ENCODE results near the gene AMZ1.

DNA sequence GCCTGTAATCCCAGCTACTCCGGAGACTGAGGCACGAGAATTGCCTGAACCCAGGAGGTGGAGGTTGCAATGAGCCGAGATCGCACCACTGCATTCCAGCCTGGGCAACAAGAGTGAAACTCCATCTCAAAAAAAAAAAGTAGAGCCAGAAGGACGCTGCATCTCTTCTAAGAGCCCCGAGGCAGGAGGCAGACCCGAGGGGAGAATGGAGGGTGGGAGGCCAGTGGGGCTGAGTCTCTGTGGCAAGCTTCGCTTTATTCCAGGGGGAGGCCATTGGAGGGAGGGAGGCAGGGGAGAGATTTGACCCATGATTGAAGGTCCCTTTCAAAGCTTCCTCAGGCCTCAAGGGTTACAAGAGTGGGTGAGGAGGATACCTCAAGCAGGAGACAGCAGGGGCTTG is 37.6 kb upstream of the AMZ1 start:
- no peak for TF ChIP-seq REST (IDR thresholded peaks at IDR 0.05; ENCODE audit: insufficient read depth in 1 of 2, low read depth in 2 of 2, low read length in 2 of 2)
- TF ChIP-seq POLR2AphosphoS5 (IDR thresholded peaks at IDR 0.05; ENCODE audit: low read depth, low read length) = no peak
